IgD-negative memory B cell (primary cell): ENCODE measurements around the gene ZNF222. TPM values are rescaled to one million over a fixed set of nuclear protein-coding genes. Genes with fewer than 3 reads are reported as not detected.
A peak's percentile ranks its signal among the peaks of the same experiment; 100 is the strongest.

Experiments
- H3K27ac Mint-ChIP-seq, 3 donors: one replicate each; pipeline ENCODE4 v1.8.0; 2020 to 2022; ENCODE audit warnings: mild to moderate bottlenecking in 3 of 3, mixed read lengths in 3 of 3, moderate library complexity in 1 of 3
- H3K27me3 Mint-ChIP-seq: one replicate; pipeline ENCODE4 v1.8.0; 2021; ENCODE audit warnings: mixed read lengths
- H3K36me3 Mint-ChIP-seq: one replicate; pipeline ENCODE4 v1.8.0; 2020; ENCODE audit warnings: mild to moderate bottlenecking, mixed read lengths
- H3K4me1 Mint-ChIP-seq, 3 donors: one replicate each; pipeline ENCODE4 v1.8.0; 2020 to 2022; ENCODE audit warnings: mixed read lengths in 3 of 3, mild to moderate bottlenecking in 1 of 3
- H3K4me3 Mint-ChIP-seq, 4 donors: one replicate each; pipeline ENCODE4 v1.8.0; 2020 to 2022; ENCODE audit warnings: mild to moderate bottlenecking in 4 of 4, mixed read lengths in 4 of 4, moderate library complexity in 3 of 4
- H3K9me3 Mint-ChIP-seq, 3 donors: one replicate each; pipeline ENCODE4 v1.8.0; 2020 to 2021; ENCODE audit warnings: mixed read lengths in 3 of 3, mild to moderate bottlenecking in 1 of 3
- polyA plus RNA-seq: library from polyadenylated mRNA; unstranded; fragments of 300-500 nt; fragmentation: Illumina TruSeq; gene quantifications from one replicate; pipeline ENCODE4 v1.2.3, GENCODE V29; 2021

Gene ZNF222
- polyA plus RNA-seq, 1 donor from 2014 or later = 6.2 TPM

- peaks cover 11% of the 10 kb centered on the region for H3K27me3 Mint-ChIP-seq
- H3K27ac Mint-ChIP-seq = no peak overlapping the region
- H3K9me3 Mint-ChIP-seq = peaks cover 19 to 38% (median 20%) of the 10 kb centered on the region in 3 donors
- no peak overlapping the region for H3K4me3 Mint-ChIP-seq
- H3K36me3 Mint-ChIP-seq = peaks cover 8% of the 10 kb centered on the region
- peaks cover 14 to 22% (median 14%) of the 10 kb centered on the region in 3 donors for H3K4me1 Mint-ChIP-seq
These were observed 4.0 kb upstream of the ZNF222 start for GRCh38 chr19:44021221-44021620.

DNA sequence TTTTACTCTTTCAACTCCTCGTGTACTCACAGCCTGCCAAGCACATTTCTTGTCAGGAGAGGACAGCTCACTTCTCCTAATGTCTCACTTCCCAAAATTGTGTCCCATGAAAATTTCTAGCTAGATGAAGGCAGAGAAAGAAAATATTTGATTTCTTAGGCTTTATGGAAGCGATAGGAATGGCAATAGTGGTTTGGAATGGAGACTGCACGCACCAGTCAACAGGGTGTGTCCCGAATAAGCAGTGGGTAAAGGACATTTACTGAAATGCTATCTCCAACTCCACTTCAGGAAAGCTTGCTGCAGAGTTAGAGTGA, 321 bp upstream of the ZNF222 start:
- Mint-ChIP-seq H3K4me3 (peak overlapping the region; percentile 97 to 99 (median 98)), H3K4me1 (peaks cover 14 to 22% (median 14%) of the 10 kb centered on the region in 3 donors), H3K27me3 (peaks cover 5% of the 10 kb centered on the region), H3K9me3 (peaks cover 16 to 33% (median 22%) of the 10 kb centered on the region in 3 donors), H3K27ac (peak overlapping the region in 2 of 3 donors; percentile 49 to 85), H3K36me3 (peaks cover 37% of the 10 kb centered on the region)

GRCh38 chr19:44026622-44027021, 1.4 kb downstream of the ZNF222 start:
- Mint-ChIP-seq H3K4me3 (peak overlapping the region in 3 of 4 donors; percentile 12 to 97 (median 52)), H3K4me1 (peaks cover 14 to 22% (median 14%) of the 10 kb centered on the region in 3 donors), H3K36me3 (peaks cover 49% of the 10 kb centered on the region), H3K27ac (no peak overlapping the region), H3K27me3 (no peaks in the 10 kb centered on the region), H3K9me3 (peaks cover 20 to 38% (median 23%) of the 10 kb centered on the region in 3 donors)

DNA sequence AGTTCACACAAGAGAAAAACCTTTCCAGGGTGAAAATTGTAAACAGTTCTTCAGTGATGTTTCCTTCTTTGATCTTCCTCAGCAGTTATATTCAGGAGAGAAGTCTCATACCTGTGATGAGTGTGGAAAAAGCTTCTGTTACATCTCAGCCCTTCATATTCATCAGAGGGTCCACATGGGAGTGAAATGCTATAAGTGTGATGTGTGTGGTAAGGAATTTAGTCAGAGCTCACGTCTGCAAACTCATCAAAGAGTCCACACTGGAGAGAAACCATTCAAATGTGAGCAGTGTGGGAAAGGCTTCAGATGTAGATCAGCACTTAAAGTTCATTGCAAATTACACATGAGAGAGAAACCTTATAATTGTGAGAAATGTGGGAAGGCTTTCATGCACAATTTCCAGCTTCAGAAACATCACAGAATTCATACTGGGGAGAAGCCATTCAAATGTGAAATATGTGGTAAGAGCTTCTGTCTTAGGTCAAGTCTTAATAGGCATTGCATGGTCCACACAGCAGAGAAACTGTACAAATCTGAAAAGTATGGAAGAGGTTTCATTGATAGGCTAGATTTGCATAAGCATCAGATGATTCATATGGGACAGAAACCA, 6.9 kb downstream of the ZNF222 start:
- H3K4me1 Mint-ChIP-seq = no peaks in the 10 kb centered on the region
- no peaks in the 10 kb centered on the region for H3K27me3 Mint-ChIP-seq
- peaks cover 41% of the 10 kb centered on the region for H3K36me3 Mint-ChIP-seq
- peaks cover 33 to 53% (median 52%) of the 10 kb centered on the region in 3 donors for H3K9me3 Mint-ChIP-seq
- no peak overlapping the region for H3K27ac Mint-ChIP-seq
- H3K4me3 Mint-ChIP-seq = no peak overlapping the region

DNA sequence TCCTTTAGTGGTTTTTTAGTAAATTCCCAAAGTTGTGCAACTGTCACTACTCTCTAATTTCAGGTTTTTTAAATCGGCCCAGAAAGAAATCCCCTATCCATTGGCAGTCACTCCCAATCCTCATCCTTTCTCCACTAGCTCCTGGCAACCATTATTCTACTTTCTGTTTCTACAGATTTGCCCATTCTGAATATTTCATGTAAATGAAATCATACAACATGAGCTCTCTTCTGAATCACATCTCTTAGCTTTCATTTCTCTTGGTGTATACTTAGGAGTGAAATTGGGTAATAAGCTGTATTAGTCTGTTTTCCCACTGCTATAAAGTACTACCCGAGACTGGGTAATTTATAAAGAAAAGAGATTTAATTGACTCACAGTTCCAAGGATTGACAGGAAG, 17.0 kb downstream of the ZNF222 start:
- Mint-ChIP-seq H3K27ac (no peak overlapping the region), H3K4me3 (no peak overlapping the region), H3K36me3 (peaks cover 4% of the 10 kb centered on the region), H3K27me3 (peaks cover 3% of the 10 kb centered on the region), H3K4me1 (no peaks in the 10 kb centered on the region), H3K9me3 (peaks cover 12 to 52% (median 30%) of the 10 kb centered on the region in 3 donors)

- H3K27ac Mint-ChIP-seq = peak overlapping the region in 1 of 3 donors; percentile 66
- peaks cover 11 to 16% (median 14%) of the 10 kb centered on the region in 3 donors for H3K4me1 Mint-ChIP-seq
These were observed 25.8 kb downstream of the ZNF222 start for GRCh38 chr19:44050740-44051649.

DNA sequence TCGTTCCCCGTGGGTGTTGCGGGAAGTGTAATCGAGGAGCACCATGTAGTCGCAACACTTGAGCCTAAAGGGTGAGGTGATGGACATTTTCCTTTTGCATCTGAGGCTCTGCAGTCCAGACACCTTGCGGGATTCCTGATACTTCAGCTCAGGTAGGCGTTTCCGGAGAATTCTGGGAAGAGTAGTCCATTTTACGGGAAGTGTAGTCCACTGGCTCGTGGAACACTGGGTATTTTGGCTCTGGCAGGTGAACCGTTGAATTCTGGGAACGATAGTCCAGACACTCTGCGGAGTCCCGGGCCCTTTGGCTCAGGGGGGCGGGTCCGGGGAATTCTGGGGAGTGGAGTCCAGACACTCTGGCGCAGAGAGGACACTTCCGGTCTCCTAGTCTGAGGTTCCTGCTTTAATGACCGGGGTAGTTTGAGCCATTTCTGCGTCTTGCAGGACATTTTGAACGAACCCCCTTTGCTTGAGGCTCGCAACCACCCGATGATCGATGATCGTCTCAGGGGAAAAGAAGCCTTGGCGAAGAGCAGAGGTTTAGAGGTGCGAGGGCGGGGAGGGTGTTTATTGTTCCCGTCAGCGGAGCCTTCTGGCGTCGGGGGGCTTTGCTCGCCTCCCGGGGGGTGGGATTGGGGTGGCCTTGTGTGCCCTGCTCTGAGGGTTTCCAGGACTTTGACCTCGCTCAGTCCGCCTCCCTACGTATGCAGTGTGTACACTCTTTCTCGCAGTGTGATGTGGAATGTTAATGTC, 26.6 kb downstream of the ZNF222 start, which contains the start of gene ZNF223:
Gene ZNF223, plus strand, starts transcription at position 387 of the 753 bp plus-strand sequence. CDS start 3,141 bp downstream, outside the sequence.
- peak within 1 kb of the TSS in 2 of 3 donors; percentile 39 to 66 for H3K27ac Mint-ChIP-seq
- H3K9me3 Mint-ChIP-seq = peaks cover 12 to 37% (median 26%) of the 10 kb centered on the region in 3 donors
- peaks cover 3% of the 10 kb centered on the region for H3K27me3 Mint-ChIP-seq

More at GRCh38 chr19:44050740-44051649, 25.8 kb downstream of the ZNF222 start:
- H3K9me3 Mint-ChIP-seq = peaks cover 11 to 40% (median 26%) of the 10 kb centered on the region in 3 donors
- H3K27me3 Mint-ChIP-seq = peaks cover 3% of the 10 kb centered on the region
- peak overlapping the region; percentile 92 to 97 (median 94) for H3K4me3 Mint-ChIP-seq
- H3K36me3 Mint-ChIP-seq = peaks cover 2% of the 10 kb centered on the region

GRCh38 chr19:44055870-44056269, 30.7 kb downstream of the ZNF222 start:
- peaks cover 10 to 14% (median 12%) of the 10 kb centered on the region in 3 donors for H3K4me1 Mint-ChIP-seq
- no peak overlapping the region for H3K4me3 Mint-ChIP-seq
- peaks cover 10 to 37% (median 22%) of the 10 kb centered on the region in 3 donors for H3K9me3 Mint-ChIP-seq
- H3K27me3 Mint-ChIP-seq = peaks cover 3% of the 10 kb centered on the region
- H3K36me3 Mint-ChIP-seq = peaks cover 12% of the 10 kb centered on the region
- H3K27ac Mint-ChIP-seq = no peak overlapping the region

More for the DNA sequence above, 26.6 kb downstream of the ZNF222 start, which contains the start of gene ZNF223:
- peaks cover 11 to 16% (median 14%) of the 10 kb centered on the region in 3 donors for H3K4me1 Mint-ChIP-seq
- peaks cover 2% of the 10 kb centered on the region for H3K36me3 Mint-ChIP-seq
- H3K4me3 Mint-ChIP-seq = peak within 1 kb of the TSS; percentile 92 to 97 (median 94)

GRCh38 chr19:44059229-44059628, 34.0 kb downstream of the ZNF222 start:
- Mint-ChIP-seq H3K36me3 (peaks cover 9% of the 10 kb centered on the region), H3K4me1 (no peaks in the 10 kb centered on the region), H3K27ac (no peak overlapping the region), H3K4me3 (no peak overlapping the region), H3K27me3 (no peaks in the 10 kb centered on the region), H3K9me3 (peaks cover 12 to 39% (median 23%) of the 10 kb centered on the region in 3 donors)

GRCh38 chr19:44061038-44061437, 35.9 kb downstream of the ZNF222 start:
- Mint-ChIP-seq H3K9me3 (peaks cover 7 to 36% (median 18%) of the 10 kb centered on the region in 3 donors), H3K4me1 (no peaks in the 10 kb centered on the region), H3K36me3 (peaks cover 13% of the 10 kb centered on the region), H3K4me3 (peak overlapping the region in 1 of 4 donors; percentile 6), H3K27me3 (no peaks in the 10 kb centered on the region), H3K27ac (peak overlapping the region in 1 of 3 donors; percentile 65)

DNA sequence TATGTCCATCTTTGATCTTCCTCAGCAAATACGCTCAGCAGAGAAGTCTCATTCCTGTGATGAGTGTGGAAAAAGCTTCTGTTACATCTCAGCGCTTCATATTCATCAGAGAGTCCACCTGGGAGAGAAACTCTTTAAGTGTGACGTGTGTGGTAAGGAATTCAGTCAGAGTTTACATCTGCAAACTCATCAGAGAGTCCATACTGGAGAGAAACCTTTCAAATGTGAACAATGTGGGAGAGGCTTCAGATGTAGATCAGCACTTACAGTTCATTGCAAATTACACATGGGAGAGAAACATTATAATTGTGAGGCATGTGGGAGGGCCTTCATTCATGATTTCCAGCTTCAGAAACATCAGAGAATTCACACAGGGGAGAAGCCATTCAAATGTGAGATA, 41.1 kb downstream of the ZNF222 start:
- H3K9me3 Mint-ChIP-seq = peaks cover 16 to 54% (median 23%) of the 10 kb centered on the region in 3 donors
- peaks cover 3 to 4% (median 3%) of the 10 kb centered on the region in 3 donors for H3K4me1 Mint-ChIP-seq
- H3K4me3 Mint-ChIP-seq = no peak overlapping the region
- peaks cover 9% of the 10 kb centered on the region for H3K36me3 Mint-ChIP-seq
- H3K27ac Mint-ChIP-seq = no peak overlapping the region
- H3K27me3 Mint-ChIP-seq = no peaks in the 10 kb centered on the region

- no peak overlapping the region for H3K4me3 Mint-ChIP-seq
- H3K36me3 Mint-ChIP-seq = peaks cover 9% of the 10 kb centered on the region
- H3K27me3 Mint-ChIP-seq = no peaks in the 10 kb centered on the region
- peaks cover 17 to 42% (median 22%) of the 10 kb centered on the region in 3 donors for H3K9me3 Mint-ChIP-seq
- H3K27ac Mint-ChIP-seq = no peak overlapping the region
- H3K4me1 Mint-ChIP-seq = peaks cover 17 to 20% (median 17%) of the 10 kb centered on the region in 3 donors
These were observed 44.2 kb downstream of the ZNF222 start for GRCh38 chr19:44069415-44069814.

DNA sequence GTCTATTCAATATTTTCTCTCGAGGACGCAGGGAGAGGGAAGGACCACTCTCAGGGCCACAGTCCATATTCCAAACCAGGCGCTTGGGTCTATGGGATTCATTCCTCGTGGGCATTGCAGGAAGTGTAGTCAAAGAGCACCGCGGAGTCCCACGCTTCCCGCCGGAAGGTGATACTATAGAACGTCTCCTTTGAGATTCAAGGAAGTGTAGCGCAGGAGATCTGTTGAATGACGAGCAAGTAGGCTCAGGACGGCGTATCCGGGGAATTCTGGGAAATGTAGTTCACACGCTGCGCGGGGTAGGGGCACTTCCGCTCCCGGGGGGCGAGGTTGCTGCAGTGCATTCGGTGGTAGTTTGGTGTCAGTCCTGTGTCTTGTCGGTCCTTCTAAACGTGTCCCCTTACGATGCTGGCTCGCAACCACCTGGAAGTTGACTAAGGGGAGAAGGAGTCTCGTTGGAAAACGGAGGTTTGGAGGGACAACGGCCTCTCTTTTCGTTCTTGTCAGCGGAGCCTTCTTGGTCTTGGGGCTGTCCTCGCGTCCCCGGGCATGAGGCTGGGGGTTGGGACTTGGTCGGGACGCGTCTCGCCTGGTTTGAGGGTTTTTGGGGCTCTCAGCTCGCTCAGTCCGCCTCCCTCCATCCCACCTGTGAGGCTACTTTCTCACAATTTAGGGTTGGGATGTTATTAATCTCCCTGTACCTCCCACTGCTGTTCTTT, 46.8 kb downstream of the ZNF222 start, which contains the start of gene ZNF284:
Gene ZNF284, plus strand, starts transcription at position 336 of the 719 bp plus-strand sequence. CDS start 4,231 bp downstream, outside the sequence.
- H3K27ac Mint-ChIP-seq = peak within 1 kb of the TSS; percentile 8 to 95 (median 60)
- peaks cover 5% of the 10 kb centered on the region for H3K36me3 Mint-ChIP-seq
- peaks cover 5 to 22% (median 22%) of the 10 kb centered on the region in 3 donors for H3K9me3 Mint-ChIP-seq
- H3K4me3 Mint-ChIP-seq = peak within 1 kb of the TSS; percentile 88 to 99 (median 94)
- H3K4me1 Mint-ChIP-seq = peaks cover 17 to 20% (median 20%) of the 10 kb centered on the region in 3 donors
- no peaks in the 10 kb centered on the region for H3K27me3 Mint-ChIP-seq
